ENCODE results near the gene HEYL. TPM values are rescaled to one million over a fixed set of nuclear protein-coding genes. Genes with fewer than 3 reads are reported as not detected.

The HEYL gene
- total and polyA plus RNA-seq, 2 donors, result 0.42 to 2.6 TPM

DNA sequence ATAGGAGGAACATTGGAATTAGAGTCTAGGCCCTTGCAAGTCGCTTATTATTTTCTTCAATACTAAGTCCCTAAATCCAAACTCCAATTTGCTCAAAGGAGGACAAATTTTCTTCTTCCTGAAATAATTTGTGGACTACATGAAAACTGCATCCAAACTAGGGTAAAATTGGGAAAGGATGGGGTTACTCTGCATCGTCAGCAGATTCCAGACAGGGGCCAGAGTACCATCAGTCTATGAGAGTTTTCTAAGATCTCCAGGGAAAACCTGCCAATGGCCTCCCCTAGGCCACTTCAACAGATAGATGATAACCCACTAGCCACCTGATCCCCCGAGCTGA lies 508 bp downstream of the HEYL start:
- WGBS, result 83% methylated on average over 3 of the region's 3 CpGs
- H3K27ac ChIP-seq (ENCODE audit: low read depth in 1 of 2, low read length in 1 of 2), result no peak overlapping the region

DNA sequence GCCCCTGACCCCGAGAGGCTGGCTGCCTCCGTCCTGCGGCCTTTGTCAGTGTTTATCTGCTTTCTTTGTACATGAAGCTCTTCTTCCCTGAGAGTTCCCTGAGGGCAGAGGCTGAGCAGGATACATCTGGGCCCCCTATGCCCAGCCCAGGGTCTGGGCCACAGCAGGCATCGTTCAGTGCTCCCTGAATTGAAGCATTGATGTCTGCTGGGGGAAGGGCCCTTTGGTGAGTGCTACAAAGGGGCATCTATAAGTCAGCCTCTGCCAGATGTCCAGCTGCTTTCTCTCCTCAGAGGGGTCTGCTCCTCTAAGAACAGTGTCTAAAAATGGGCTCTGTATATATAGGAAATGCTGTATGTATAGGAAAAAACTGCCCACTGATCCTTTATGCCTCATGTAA lies 2.1 kb downstream of the HEYL start:
- Histone ChIP-seq H3K36me3 (ENCODE audit: control insufficient read depth in 2 of 2, insufficient read depth in 2 of 2, low read length in 1 of 2) (no peaks in the 10 kb centered on the region), H3K4me1 (ENCODE audit: control insufficient read depth in 2 of 2, insufficient read depth in 2 of 2, low read length in 2 of 2) (peaks cover 4 to 6% of the 10 kb centered on the region in 2 donors), H3K27me3 (ENCODE audit: control insufficient read depth in 2 of 2, insufficient read depth in 1 of 2, low read length in 1 of 2) (peaks cover 24 to 81% of the 10 kb centered on the region in 2 donors), H3K9me3 (ENCODE audit: control insufficient read depth in 2 of 2, insufficient read depth in 1 of 2, low read length in 1 of 2) (no peaks in the 10 kb centered on the region), H3K27ac (ENCODE audit: low read depth in 1 of 2, low read length in 1 of 2) (no peak overlapping the region), H3K4me3 (ENCODE audit: low read length in 2 of 2) (no peak overlapping the region)
- DNase-seq (ENCODE audit: low read depth in 6 of 9, low spot score in 9 of 9), result no peak
- 95% methylated on average over 4 of the region's 4 CpGs for WGBS

More for the DNA sequence above, 508 bp downstream of the HEYL start:
- H3K27me3 ChIP-seq (ENCODE audit: control insufficient read depth in 2 of 2, insufficient read depth in 1 of 2, low read length in 1 of 2), result peaks cover 18 to 69% of the 10 kb centered on the region in 2 donors
- H3K4me3 ChIP-seq (ENCODE audit: low read length in 2 of 2), result peak overlapping the region in 1 of 2 donors; percentile 47
- no peaks in the 10 kb centered on the region for H3K9me3 ChIP-seq (ENCODE audit: control insufficient read depth in 2 of 2, insufficient read depth in 1 of 2, low read length in 1 of 2)
- peaks cover 3 to 4% of the 10 kb centered on the region in 2 donors for H3K4me1 ChIP-seq (ENCODE audit: control insufficient read depth in 2 of 2, insufficient read depth in 2 of 2, low read length in 2 of 2)
- DNase-seq (ENCODE audit: low read depth in 6 of 9, low spot score in 9 of 9), result no peak
- no peaks in the 10 kb centered on the region for H3K36me3 ChIP-seq (ENCODE audit: control insufficient read depth in 2 of 2, insufficient read depth in 2 of 2, low read length in 1 of 2)

DNA sequence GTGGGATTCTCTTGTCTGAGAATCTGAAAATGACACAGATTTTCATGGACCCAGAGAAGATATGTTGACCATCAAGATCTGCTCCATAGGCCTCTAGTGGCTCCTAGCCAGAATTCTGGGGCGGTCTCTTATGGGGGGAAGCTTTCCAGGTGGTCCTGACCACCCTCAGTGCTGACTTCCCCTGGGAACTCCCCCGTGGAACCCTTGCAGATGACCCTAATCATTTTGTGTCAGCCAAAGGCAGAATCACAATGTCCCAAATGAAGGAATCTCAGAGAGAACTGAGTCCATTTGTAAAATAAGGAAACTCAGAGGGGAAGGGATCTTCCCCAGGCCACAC lies 3.6 kb downstream of the HEYL start:
- Histone ChIP-seq H3K9me3 (ENCODE audit: control insufficient read depth in 2 of 2, insufficient read depth in 1 of 2, low read length in 1 of 2) (no peaks in the 10 kb centered on the region), H3K36me3 (ENCODE audit: control insufficient read depth in 2 of 2, insufficient read depth in 2 of 2, low read length in 1 of 2) (no peaks in the 10 kb centered on the region), H3K4me1 (ENCODE audit: control insufficient read depth in 2 of 2, insufficient read depth in 2 of 2, low read length in 2 of 2) (peaks cover 4 to 6% of the 10 kb centered on the region in 2 donors), H3K4me3 (ENCODE audit: low read length in 2 of 2) (no peak overlapping the region), H3K27me3 (ENCODE audit: control insufficient read depth in 2 of 2, insufficient read depth in 1 of 2, low read length in 1 of 2) (peaks cover 24 to 93% of the 10 kb centered on the region in 2 donors), H3K27ac (ENCODE audit: low read depth in 1 of 2, low read length in 1 of 2) (no peak overlapping the region)
- WGBS, result 79% methylated on average over 2 of the region's 2 CpGs
- DNase-seq (ENCODE audit: low read depth in 6 of 9, low spot score in 9 of 9), result no peak

DNA sequence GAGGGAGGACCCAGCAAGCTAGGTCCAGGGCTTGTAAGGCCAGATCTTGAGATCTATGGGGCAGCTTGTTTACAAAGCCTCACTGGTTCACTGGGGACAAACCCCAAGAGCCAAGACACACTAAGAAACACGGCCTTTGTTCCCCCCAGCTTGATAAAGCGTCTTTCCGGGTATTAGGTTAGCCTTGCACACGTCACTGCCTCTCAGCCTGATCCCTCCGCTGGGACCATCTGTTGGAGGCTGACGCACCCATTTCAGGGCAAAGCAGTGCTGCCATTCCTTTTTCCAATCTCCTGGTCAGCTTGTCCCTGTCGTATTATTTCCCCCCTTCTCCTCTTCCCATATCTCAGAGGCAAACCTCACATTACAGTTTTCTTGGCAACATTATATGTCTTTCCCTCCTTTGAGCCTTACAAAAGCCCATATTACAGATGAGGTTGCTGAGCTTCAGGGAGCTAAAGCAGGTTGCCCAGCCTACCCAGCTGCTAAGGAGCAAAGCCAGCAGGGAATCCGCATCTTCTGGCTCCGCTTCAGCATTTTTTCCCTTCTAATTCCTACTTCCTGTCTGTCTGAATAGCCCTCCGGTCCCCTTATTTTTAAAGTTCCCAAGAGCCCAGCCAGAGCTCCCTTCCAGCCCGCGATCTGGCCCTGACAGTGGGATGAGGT lies 4.1 kb downstream of the HEYL start:
- Histone ChIP-seq H3K36me3 (ENCODE audit: control insufficient read depth in 2 of 2, insufficient read depth in 2 of 2, low read length in 1 of 2) (no peaks in the 10 kb centered on the region), H3K27ac (ENCODE audit: low read depth in 1 of 2, low read length in 1 of 2) (no peak overlapping the region), H3K4me1 (ENCODE audit: control insufficient read depth in 2 of 2, insufficient read depth in 2 of 2, low read length in 2 of 2) (peaks cover 4 to 6% of the 10 kb centered on the region in 2 donors), H3K4me3 (ENCODE audit: low read length in 2 of 2) (no peak overlapping the region), H3K9me3 (ENCODE audit: control insufficient read depth in 2 of 2, insufficient read depth in 1 of 2, low read length in 1 of 2) (no peaks in the 10 kb centered on the region), H3K27me3 (ENCODE audit: control insufficient read depth in 2 of 2, insufficient read depth in 1 of 2, low read length in 1 of 2) (peaks cover 24 to 94% of the 10 kb centered on the region in 2 donors)
- DNase-seq (ENCODE audit: low read depth in 6 of 9, low spot score in 9 of 9), result no peak
- WGBS, result 89% methylated on average over 12 of the region's 12 CpGs

DNA sequence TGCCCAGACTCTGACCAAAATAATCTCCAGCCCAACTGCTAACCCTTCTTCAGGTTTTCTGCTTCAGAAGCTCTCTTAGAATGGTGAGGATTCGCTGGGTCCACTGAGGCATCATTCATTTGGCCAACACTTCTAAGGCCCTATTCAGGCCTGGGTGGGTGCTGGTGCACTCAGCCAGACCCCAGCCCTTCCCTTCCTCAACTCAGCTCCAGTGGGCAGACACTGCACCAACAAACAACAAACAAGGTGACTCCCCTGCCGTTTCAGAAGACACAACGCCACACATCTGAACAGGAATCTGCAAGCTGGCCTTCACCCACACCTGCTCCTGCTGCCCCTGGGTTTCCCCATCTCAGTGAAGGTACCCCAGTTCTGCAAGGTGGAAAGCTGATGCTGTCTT lies 6.0 kb downstream of the HEYL start:
- Histone ChIP-seq H3K4me1 (ENCODE audit: control insufficient read depth in 2 of 2, insufficient read depth in 2 of 2, low read length in 2 of 2) (peaks cover 0 to 3% of the 10 kb centered on the region in 2 donors), H3K9me3 (ENCODE audit: control insufficient read depth in 2 of 2, insufficient read depth in 1 of 2, low read length in 1 of 2) (no peaks in the 10 kb centered on the region), H3K27ac (ENCODE audit: low read depth in 1 of 2, low read length in 1 of 2) (no peak overlapping the region), H3K27me3 (ENCODE audit: control insufficient read depth in 2 of 2, insufficient read depth in 1 of 2, low read length in 1 of 2) (peaks cover 6 to 82% of the 10 kb centered on the region in 2 donors), H3K36me3 (ENCODE audit: control insufficient read depth in 2 of 2, insufficient read depth in 2 of 2, low read length in 1 of 2) (no peaks in the 10 kb centered on the region), H3K4me3 (ENCODE audit: low read length in 2 of 2) (no peak overlapping the region)
- no peak for DNase-seq (ENCODE audit: low read depth in 6 of 9, low spot score in 9 of 9)
- WGBS, result 88% methylated on average over 3 of the region's 3 CpGs

DNA sequence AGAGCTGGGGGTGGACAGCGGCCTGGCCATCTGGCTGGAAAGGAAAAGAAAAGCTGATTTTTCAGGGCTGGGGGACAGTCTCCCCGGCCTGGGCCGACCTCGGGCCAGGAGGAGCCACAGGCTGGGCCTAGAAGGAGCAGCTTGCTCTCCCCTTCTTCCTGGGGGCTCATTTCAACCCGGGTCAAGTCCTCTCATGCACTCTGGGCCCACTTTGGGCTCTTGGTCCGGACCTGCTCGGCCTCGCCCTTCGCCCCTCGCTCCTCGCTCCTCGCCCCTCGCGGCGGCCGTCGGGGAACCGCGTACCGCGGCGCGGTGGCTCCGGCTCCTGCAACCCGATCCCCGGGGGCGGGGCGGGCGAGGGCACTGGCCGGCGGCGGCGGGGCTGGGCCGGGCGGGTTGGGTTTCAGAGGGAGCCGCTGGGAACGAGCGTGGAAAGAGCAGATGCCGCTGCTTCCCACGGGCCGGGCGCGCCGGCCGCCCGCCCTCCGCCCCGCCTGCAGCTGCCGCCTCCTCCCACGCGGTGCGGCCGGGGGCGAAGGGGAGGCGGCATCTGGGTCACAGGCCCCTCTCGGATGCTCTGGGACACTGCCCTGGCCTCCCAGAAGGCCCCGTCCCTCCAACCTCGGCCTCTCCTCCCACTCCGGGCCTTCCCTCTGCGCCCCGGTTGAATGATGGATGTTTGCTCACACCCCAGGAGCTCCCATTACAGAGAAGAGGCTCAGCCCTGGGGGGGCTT lies 6.6 kb downstream of the HEYL start:
- peaks cover 0 to 3% of the 10 kb centered on the region in 2 donors for H3K4me1 ChIP-seq (ENCODE audit: control insufficient read depth in 2 of 2, insufficient read depth in 2 of 2, low read length in 2 of 2)
- H3K36me3 ChIP-seq (ENCODE audit: control insufficient read depth in 2 of 2, insufficient read depth in 2 of 2, low read length in 1 of 2), result no peaks in the 10 kb centered on the region
- H3K27me3 ChIP-seq (ENCODE audit: control insufficient read depth in 2 of 2, insufficient read depth in 1 of 2, low read length in 1 of 2), result peaks cover 5 to 77% of the 10 kb centered on the region in 2 donors
- WGBS, result 70% methylated on average over 61 of the region's 61 CpGs
- no peaks in the 10 kb centered on the region for H3K9me3 ChIP-seq (ENCODE audit: control insufficient read depth in 2 of 2, insufficient read depth in 1 of 2, low read length in 1 of 2)
- H3K4me3 ChIP-seq (ENCODE audit: low read length in 2 of 2), result no peak overlapping the region
- DNase-seq (ENCODE audit: low read depth in 6 of 9, low spot score in 9 of 9), result no peak
- H3K27ac ChIP-seq (ENCODE audit: low read depth in 1 of 2, low read length in 1 of 2), result no peak overlapping the region

DNA sequence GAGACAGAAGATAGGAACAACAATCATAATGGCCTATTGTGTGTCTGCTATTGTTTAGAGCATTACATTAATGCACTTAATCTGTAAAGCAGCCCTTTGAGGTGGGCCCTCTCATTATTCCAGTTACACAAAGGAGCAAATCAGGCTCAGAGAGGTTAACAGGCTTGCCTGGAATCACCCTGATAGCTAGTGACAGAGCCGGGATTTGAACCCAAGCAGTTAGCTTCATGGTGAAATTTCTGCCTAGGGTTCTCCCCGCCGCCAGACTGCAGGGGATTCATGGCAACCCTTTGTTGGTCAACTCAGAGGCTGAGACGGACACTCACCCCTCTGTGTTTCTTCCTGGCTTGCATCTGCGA lies 7.1 kb downstream of the HEYL start:
- Histone ChIP-seq H3K4me3 (ENCODE audit: low read length in 2 of 2) (no peak overlapping the region), H3K27ac (ENCODE audit: low read depth in 1 of 2, low read length in 1 of 2) (no peak overlapping the region), H3K4me1 (ENCODE audit: control insufficient read depth in 2 of 2, insufficient read depth in 2 of 2, low read length in 2 of 2) (peaks cover 0 to 3% of the 10 kb centered on the region in 2 donors), H3K9me3 (ENCODE audit: control insufficient read depth in 2 of 2, insufficient read depth in 1 of 2, low read length in 1 of 2) (no peaks in the 10 kb centered on the region), H3K36me3 (ENCODE audit: control insufficient read depth in 2 of 2, insufficient read depth in 2 of 2, low read length in 1 of 2) (no peaks in the 10 kb centered on the region), H3K27me3 (ENCODE audit: control insufficient read depth in 2 of 2, insufficient read depth in 1 of 2, low read length in 1 of 2) (peaks cover 5 to 73% of the 10 kb centered on the region in 2 donors)
- 98% methylated on average over 5 of the region's 5 CpGs for WGBS
- DNase-seq (ENCODE audit: low read depth in 6 of 9, low spot score in 9 of 9), result no peak

DNA sequence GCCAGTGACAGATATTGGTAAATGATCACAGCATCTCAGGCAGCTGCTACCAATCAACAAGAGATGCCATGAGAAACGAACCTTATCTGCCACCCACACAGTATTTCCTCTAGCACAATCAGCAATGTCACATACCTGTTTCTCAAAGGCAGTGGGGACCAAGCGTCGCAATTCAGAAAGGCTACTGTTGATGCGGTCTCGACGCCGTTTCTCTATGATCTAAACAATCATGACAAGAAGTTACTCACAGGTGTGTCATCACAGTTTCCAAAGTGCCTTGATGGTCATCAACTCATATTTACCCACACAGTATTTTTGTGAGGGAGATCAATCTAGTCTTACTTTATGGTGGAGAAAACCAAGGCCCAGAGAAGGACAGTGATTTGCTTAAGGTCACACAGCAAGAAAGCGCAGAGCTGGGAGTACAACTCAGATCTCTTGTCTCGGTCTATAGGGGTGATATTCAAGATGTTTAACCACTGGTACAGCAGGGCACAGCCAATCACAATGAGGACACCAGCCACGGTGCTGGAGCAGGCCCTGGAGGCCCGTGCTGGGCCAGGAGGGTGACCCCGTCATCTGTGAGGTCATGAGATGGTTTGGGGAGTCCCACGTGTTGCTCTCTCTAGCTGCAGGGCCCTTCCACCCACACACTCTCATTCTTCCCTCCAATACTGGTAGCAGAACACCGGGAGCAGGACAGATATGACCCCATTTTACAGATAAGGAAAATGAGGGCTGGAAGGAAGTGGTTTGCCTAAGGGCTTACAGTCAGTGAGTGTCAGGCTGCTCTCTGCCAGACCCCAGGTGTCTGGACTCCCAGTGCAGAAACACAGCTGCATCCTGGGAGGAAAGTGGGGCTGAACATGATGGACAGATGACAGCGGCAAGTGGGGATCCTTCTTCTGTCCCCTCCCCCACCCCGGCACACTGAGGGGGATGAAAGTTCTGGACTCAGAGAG lies 7.8 kb downstream of the HEYL start:
- H3K27ac ChIP-seq (ENCODE audit: low read depth in 1 of 2, low read length in 1 of 2), result no peak overlapping the region
- DNase-seq (ENCODE audit: low read depth in 6 of 9, low spot score in 9 of 9), result no peak

More for the DNA sequence above, 7.8 kb downstream of the HEYL start:
- H3K36me3 ChIP-seq (ENCODE audit: control insufficient read depth in 2 of 2, insufficient read depth in 2 of 2, low read length in 1 of 2), result no peaks in the 10 kb centered on the region
- 89% methylated on average over 16 of the region's 16 CpGs for WGBS
- H3K4me3 ChIP-seq (ENCODE audit: low read length in 2 of 2), result no peak overlapping the region
- no peaks in the 10 kb centered on the region for H3K9me3 ChIP-seq (ENCODE audit: control insufficient read depth in 2 of 2, insufficient read depth in 1 of 2, low read length in 1 of 2)
- H3K4me1 ChIP-seq (ENCODE audit: control insufficient read depth in 2 of 2, insufficient read depth in 2 of 2, low read length in 2 of 2), result peaks cover 0 to 3% of the 10 kb centered on the region in 2 donors
- peaks cover 5 to 73% of the 10 kb centered on the region in 2 donors for H3K27me3 ChIP-seq (ENCODE audit: control insufficient read depth in 2 of 2, insufficient read depth in 1 of 2, low read length in 1 of 2)

All from thymus (tissue), 11 donors.